HCT116 (cell line): ENCODE results near the gene TOMM70. TPM values are rescaled to one million over a fixed set of nuclear protein-coding genes. Genes with fewer than 3 reads are reported as not detected.

Source experiments
- ATAC-seq: fragments of 200-7000 bp; cut with Tn5 transposase; 2 replicates; pipeline ENCODE4 v1.9.1; 2020; ENCODE audit warnings: mild to moderate bottlenecking, moderate library complexity
- BruUV-seq: library from RNA; stranded (reverse); fragments of 400-500 nt; replicated peaks from 2 replicates; lab custom pipeline; 2021; lab: Mats Ljungman, UMichigan
- CTCF ChIA-PET: fragments of 300-600 bp; sonication (Branson Sonifier 250); formaldehyde crosslinking; loops from one replicate; lab custom pipeline; 2021; ENCODE audit warnings: antibody characterized with exemption; lab: Charles Lee
- POLR2A ChIA-PET: fragments of 300-600, 350-600 bp; sonication (Branson Sonifier 250); formaldehyde crosslinking; loops from one replicate; lab custom pipeline; 2021; ENCODE audit warnings: antibody characterized with exemption; lab: Charles Lee
- RAD21 ChIA-PET, 2 experiments: fragments of 300-600 bp; sonication (Branson Sonifier 250); formaldehyde crosslinking; loops; one replicate each; lab custom pipeline; 2023; ENCODE audit warnings: low total read pairs in 2 of 2; ENCODE audit not compliant: uncharacterized antibody in 2 of 2, unreplicated experiment in 2 of 2, low non-redundant PET in 1 of 2; lab: Charles Lee
- DNase-seq: peaks from one replicate; pipeline ENCODE4 v3.0.0-alpha.2; 2010; ENCODE audit warnings: low read depth, low spot score
- H2AFZ ChIP-seq: fragments of 200-600 bp; shearing (Covaris generic), sonication (generic); 2 replicates; pipeline ENCODE4 v1.6.1; 2017; ENCODE audit warnings: low read depth, mixed run types, mixed read lengths, antibody characterized with exemption, low read length; ENCODE audit not compliant: poor library complexity, severe bottlenecking
- H3K27ac ChIP-seq: 2 replicates; pipeline ENCODE4 v1.5.1; 2012; ENCODE audit warnings: low read depth, low read length
- H3K27me3 ChIP-seq: fragments of 200-600 bp; sonication (generic); 2 replicates; pipeline ENCODE4 v1.6.1; 2016; ENCODE audit warnings: mixed run types, low read length, mixed read lengths; ENCODE audit not compliant: insufficient read depth
- H3K36me3 ChIP-seq, 2 experiments: fragments of 200-500 bp in 1 of 2; fragments of 200-600 bp in 1 of 2; sonication (Bioruptor generic) in 1 of 2; sonication (generic) in 1 of 2; 2 replicates each; pipeline versions ENCODE4 v1.5.1 to v1.6.1; 2014 to 2016; ENCODE audit warnings: low read length in 2 of 2, inconsistent platforms in 1 of 2, mixed read lengths in 1 of 2, mixed run types in 1 of 2; ENCODE audit not compliant: insufficient read depth in 2 of 2, control insufficient read depth in 1 of 2
- H3K4me1 ChIP-seq, 2 experiments: fragments of 200-600 bp in 1 of 2; sonication (generic) in 1 of 2; 2 replicates each; pipeline versions ENCODE4 v1.5.1 to v1.6.1; 2012 to 2017; ENCODE audit warnings: low read length in 2 of 2, inconsistent platforms in 1 of 2, mild to moderate bottlenecking in 1 of 2, mixed read lengths in 1 of 2, mixed run types in 1 of 2, moderate library complexity in 1 of 2; ENCODE audit not compliant: insufficient read depth in 2 of 2, control insufficient read depth in 1 of 2
- H3K4me2 ChIP-seq: fragments of 200-600 bp; sonication (generic); 2 replicates; pipeline ENCODE4 v1.6.1; 2017; ENCODE audit warnings: mixed run types, low read length, mixed read lengths
- H3K4me3 ChIP-seq, 2 experiments: fragments of 200-600 bp in 1 of 2; sonication (generic) in 1 of 2; replicated peaks in 1 of 2; 2 replicates each; pipeline ENCODE4 v1.5.1; 2011 to 2016; ENCODE audit warnings: low read length in 2 of 2, control low read depth in 1 of 2, low read depth in 1 of 2, mild to moderate bottlenecking in 1 of 2, mixed read lengths in 1 of 2, mixed run types in 1 of 2
- H3K79me2 ChIP-seq: fragments of 200-600 bp; sonication (generic); 2 replicates; pipeline ENCODE4 v1.6.1; 2017; ENCODE audit warnings: mild to moderate bottlenecking, mixed run types, low read length, moderate library complexity, mixed read lengths; ENCODE audit not compliant: insufficient read depth
- H3K9ac ChIP-seq: fragments of 200-600 bp; sonication (generic); 2 replicates; pipeline ENCODE4 v1.6.1; 2016; ENCODE audit warnings: low read length, mixed read lengths
- H3K9me2 ChIP-seq: fragments of 200-600 bp; sonication (generic), shearing (Covaris generic); 2 replicates; pipeline ENCODE4 v1.6.1; 2017; ENCODE audit warnings: mixed run types, mild to moderate bottlenecking, moderate library complexity; ENCODE audit not compliant: insufficient read depth
- H3K9me3 ChIP-seq, 2 experiments: fragments of 200-500 bp in 1 of 2; fragments of 200-600 bp in 1 of 2; sonication (Bioruptor generic) in 1 of 2; sonication (generic) in 1 of 2; 2 replicates each; pipeline ENCODE4 v1.6.1; 2014 to 2017; ENCODE audit warnings: low read length in 2 of 2, mixed read lengths in 2 of 2, inconsistent platforms in 1 of 2, low read depth in 1 of 2, mild to moderate bottlenecking in 1 of 2, mixed run types in 1 of 2, moderate library complexity in 1 of 2; ENCODE audit not compliant: control insufficient read depth in 1 of 2, insufficient read depth in 1 of 2
- H4K20me1 ChIP-seq: fragments of 200-600 bp; sonication (generic), shearing (Covaris generic); 2 replicates; pipeline ENCODE4 v1.6.1; 2017; ENCODE audit warnings: mixed run types, mild to moderate bottlenecking, moderate library complexity; ENCODE audit not compliant: insufficient read depth
- CBX3 ChIP-seq: IDR thresholded peaks from 2 replicates; pipeline ENCODE4 v1.6.1; 2012; ENCODE audit warnings: low read depth
- CTCF ChIP-seq, 3 experiments: fragments of 200-600 bp in 1 of 3; sonication (generic) in 1 of 3; IDR thresholded peaks in 2 of 3; conservative IDR thresholded peaks in 1 of 3; 2 replicates each; pipeline ENCODE4 v1.5.1; 2012 to 2017; ENCODE audit warnings: low read depth in 2 of 3, low read length in 2 of 3, antibody characterized with exemption in 1 of 3, borderline replicate concordance in 1 of 3, control low read depth in 1 of 3, mild to moderate bottlenecking in 1 of 3, mixed read lengths in 1 of 3, mixed run types in 1 of 3, moderate library complexity in 1 of 3; ENCODE audit not compliant: insufficient read depth in 1 of 3
- ELF1 ChIP-seq: IDR thresholded peaks from 2 replicates; pipeline ENCODE4 v1.6.1; 2012; ENCODE audit warnings: low read depth, borderline replicate concordance
- EZH2 ChIP-seq: fragments of 200-600 bp; sonication (generic); IDR thresholded peaks from 2 replicates; pipeline ENCODE4 v1.6.1; 2017; ENCODE audit warnings: antibody characterized with exemption, mixed run types
- EZH2phosphoT487 ChIP-seq: fragments of 200-600 bp; IDR thresholded peaks from 2 replicates; pipeline ENCODE4 v1.6.1; 2018; ENCODE audit warnings: antibody characterized with exemption, borderline replicate concordance
- FOSL1 ChIP-seq: IDR thresholded peaks from 2 replicates; pipeline ENCODE4 v1.6.1; 2012; ENCODE audit warnings: low read depth
- JUND ChIP-seq: IDR thresholded peaks from 2 replicates; pipeline ENCODE4 v1.6.1; 2012
- POLR2A ChIP-seq: IDR thresholded peaks from 2 replicates; pipeline ENCODE4 v1.7.0; 2011; ENCODE audit warnings: borderline replicate concordance; ENCODE audit not compliant: insufficient read depth, insufficient read length; ENCODE audit errors: extremely low read depth
- POLR2AphosphoS5 ChIP-seq: IDR thresholded peaks from 2 replicates; pipeline ENCODE4 v1.6.1; 2011; ENCODE audit warnings: mild to moderate bottlenecking, low read depth, low read length, moderate library complexity
- RAD21 ChIP-seq: IDR thresholded peaks from 2 replicates; pipeline ENCODE4 v1.6.1; 2012; ENCODE audit warnings: low read depth, mild to moderate bottlenecking
- REST ChIP-seq: IDR thresholded peaks from 2 replicates; pipeline ENCODE4 v1.6.1; 2012; ENCODE audit warnings: low read depth
- SIN3A ChIP-seq: IDR thresholded peaks from 2 replicates; pipeline ENCODE4 v1.6.1; 2012; ENCODE audit warnings: low read depth
- SP1 ChIP-seq: IDR thresholded peaks from 2 replicates; pipeline ENCODE4 v1.6.1; 2012; ENCODE audit warnings: low read depth
- SRF ChIP-seq: IDR thresholded peaks from 2 replicates; pipeline ENCODE4 v1.6.1; 2012; ENCODE audit warnings: low read depth
- TCF7L2 ChIP-seq: IDR thresholded peaks from 2 replicates; pipeline ENCODE4 v1.7.0; 2011; ENCODE audit warnings: borderline replicate concordance, inconsistent platforms; ENCODE audit not compliant: insufficient read depth, insufficient read length; ENCODE audit errors: extremely low read depth
- YY1 ChIP-seq: IDR thresholded peaks from 2 replicates; pipeline ENCODE4 v1.6.1; 2011; ENCODE audit warnings: low read length, low read depth, moderate library complexity, mild to moderate bottlenecking; ENCODE audit not compliant: insufficient replicate concordance; ENCODE audit errors: extremely low read depth
- ZFX ChIP-seq: fragments of 450-650 bp; IDR thresholded peaks from 2 replicates; pipeline ENCODE4 v1.6.1; 2017
- ZNF274 ChIP-seq: fragments of 200-500 bp; sonication (Bioruptor generic); IDR thresholded peaks from 2 replicates; pipeline ENCODE4 v1.6.1; 2014; ENCODE audit warnings: mild to moderate bottlenecking, low read depth, low read length, inconsistent platforms
- intact Hi-C: fragments of 100-400 bp; cut with micrococcal nuclease; formaldehyde crosslinking; loops from 2 replicates; pipeline ENCODE4 v1.10.0; 2022
- total RNA-seq: library from RNA; stranded (reverse); gene quantifications from one replicate; pipeline ENCODE4 v1.2.1, GENCODE V29; 2021; ENCODE audit not compliant: unreplicated experiment
- TF ChIP-seq, protein P1 (sequence below): IDR thresholded peaks from 2 replicates; pipeline ENCODE4 v1.6.1; 2012
- TF ChIP-seq, protein P2 (sequence below): IDR thresholded peaks from 2 replicates; pipeline ENCODE4 v1.6.1; 2011; ENCODE audit warnings: mild to moderate bottlenecking, low read length, moderate library complexity; ENCODE audit not compliant: insufficient replicate concordance; ENCODE audit errors: extremely low read depth

The TOMM70 gene
- total RNA-seq, 1 experiment from 2014 or later = 54.9 TPM

DNA sequence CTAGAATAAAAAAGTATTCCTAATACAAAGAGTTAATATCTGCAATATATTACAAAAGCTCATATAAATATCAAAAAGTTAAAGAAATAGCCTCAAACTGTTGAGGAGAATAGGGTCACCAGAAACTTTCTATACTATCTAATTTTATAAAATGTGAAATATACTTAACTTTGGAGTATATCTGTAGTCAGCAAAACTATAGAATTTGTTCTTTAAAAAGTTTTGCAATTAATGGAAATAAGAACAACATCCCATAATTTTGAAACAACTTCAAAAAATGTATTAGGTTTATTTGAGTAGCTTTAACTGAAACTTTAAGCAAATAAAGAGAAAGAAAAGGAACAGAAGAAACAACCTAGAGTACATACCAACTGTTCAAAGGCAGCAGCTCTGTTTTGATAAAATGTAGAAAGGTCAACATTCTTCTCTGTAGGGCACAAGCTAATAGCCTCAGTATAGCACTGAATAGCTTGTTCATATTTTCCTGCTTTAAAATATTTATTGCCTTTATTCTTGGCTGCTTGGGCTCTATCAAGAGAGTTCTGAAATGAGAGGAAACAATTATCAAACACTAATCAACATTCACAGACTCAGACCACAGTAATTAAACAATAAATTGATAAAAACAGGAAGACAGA, 14.3 kb downstream of the TOMM70 start:
- Histone ChIP-seq H3K9me3 (peaks cover 0 to 7% of the 10 kb centered on the region in 2 experiments; a peak in 2 of 4 replicates), H3K9ac (no peak overlapping the region), H2AFZ (no peak overlapping the region), H4K20me1 (peaks cover 3% of the 10 kb centered on the region; the same call in 1 of the 2 replicates), H3K27ac (no peak overlapping the region), H3K4me1 (no peaks in the 10 kb centered on the region), H3K79me2 (peaks cover 72% of the 10 kb centered on the region), H3K36me3 (peaks cover 24 to 35% of the 10 kb centered on the region in 2 experiments), H3K9me2 (no peaks in the 10 kb centered on the region), H3K27me3 (no peaks in the 10 kb centered on the region), H3K4me3 (no peak overlapping the region), H3K4me2 (no peak overlapping the region)
- BruUV-seq = no TSS peak
- intact Hi-C loops = no loop called here
- ATAC-seq = no peak
- POLR2A ChIA-PET = no interaction called here
- TF ChIP-seq JUND (no peak), YY1 (no peak), ZNF274 (no peak), SP1 (no peak), CBX3 (no peak), REST (no peak), RAD21 (no peak), CTCF (IDR thresholded peaks at IDR 0.05 in 2 of 3, conservative IDR thresholded peaks at IDR 0.05 in 1 of 3; ENCODE audit: borderline replicate concordance in 1 of 3, insufficient read depth in 1 of 3, low read depth in 2 of 3, low read length in 2 of 3) (no peak), EZH2phosphoT487 (no peak), ZFX (no peak), FOSL1 (no peak), POLR2A (no peak), POLR2AphosphoS5 (no peak), ELF1 (no peak), EZH2 (no peak), TCF7L2 (no peak), SIN3A (no peak), SRF (no peak)
- TF ChIP-seq, protein P1, sequence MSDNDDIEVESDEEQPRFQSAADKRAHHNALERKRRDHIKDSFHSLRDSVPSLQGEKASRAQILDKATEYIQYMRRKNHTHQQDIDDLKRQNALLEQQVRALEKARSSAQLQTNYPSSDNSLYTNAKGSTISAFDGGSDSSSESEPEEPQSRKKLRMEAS = no peak
- TF ChIP-seq, protein P2, sequence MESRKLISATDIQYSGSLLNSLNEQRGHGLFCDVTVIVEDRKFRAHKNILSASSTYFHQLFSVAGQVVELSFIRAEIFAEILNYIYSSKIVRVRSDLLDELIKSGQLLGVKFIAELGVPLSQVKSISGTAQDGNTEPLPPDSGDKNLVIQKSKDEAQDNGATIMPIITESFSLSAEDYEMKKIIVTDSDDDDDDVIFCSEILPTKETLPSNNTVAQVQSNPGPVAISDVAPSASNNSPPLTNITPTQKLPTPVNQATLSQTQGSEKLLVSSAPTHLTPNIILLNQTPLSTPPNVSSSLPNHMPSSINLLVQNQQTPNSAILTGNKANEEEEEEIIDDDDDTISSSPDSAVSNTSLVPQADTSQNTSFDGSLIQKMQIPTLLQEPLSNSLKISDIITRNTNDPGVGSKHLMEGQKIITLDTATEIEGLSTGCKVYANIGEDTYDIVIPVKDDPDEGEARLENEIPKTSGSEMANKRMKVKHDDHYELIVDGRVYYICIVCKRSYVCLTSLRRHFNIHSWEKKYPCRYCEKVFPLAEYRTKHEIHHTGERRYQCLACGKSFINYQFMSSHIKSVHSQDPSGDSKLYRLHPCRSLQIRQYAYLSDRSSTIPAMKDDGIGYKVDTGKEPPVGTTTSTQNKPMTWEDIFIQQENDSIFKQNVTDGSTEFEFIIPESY = no peak
- CTCF ChIA-PET = no interaction called here
- RAD21 ChIA-PET = no interaction called here
- DNase-seq = no peak
